HUES64 (cell line): Measurements from ENCODE around the gene SYNGAP1.

Source experiments
- H3K27ac ChIP-seq: 2 replicates; pipeline ENCODE4 v1.7.0; 2013; ENCODE audit warnings: low read depth, low read length, inconsistent platforms
- H3K27me3 ChIP-seq: 2 replicates; pipeline ENCODE4 v1.6.1; 2013; ENCODE audit warnings: mild to moderate bottlenecking, low read length; ENCODE audit not compliant: insufficient read depth
- H3K36me3 ChIP-seq: 2 replicates; pipeline ENCODE4 v1.6.1; 2013; ENCODE audit warnings: mild to moderate bottlenecking, low read length; ENCODE audit not compliant: insufficient read depth
- H3K4me1 ChIP-seq: 2 replicates; pipeline ENCODE4 v1.6.1; 2013; ENCODE audit warnings: mild to moderate bottlenecking, low read length, moderate library complexity; ENCODE audit not compliant: insufficient read depth
- H3K4me3 ChIP-seq: 2 replicates; pipeline ENCODE4 v1.5.1; 2013; ENCODE audit warnings: mild to moderate bottlenecking, low read length, moderate library complexity
- H3K9ac ChIP-seq: 2 replicates; pipeline ENCODE4 v1.6.1; 2013; ENCODE audit warnings: mild to moderate bottlenecking, low read depth, low read length
- H3K9me3 ChIP-seq: 2 replicates; pipeline ENCODE4 v1.6.1; 2013; ENCODE audit warnings: low read depth, low read length; ENCODE audit not compliant: insufficient read depth
- WGBS: fragments of 150-250, 120-280 bp; methylation state at CpG from one replicate; pipeline ENCODE4 v1.1.7; 2013; ENCODE audit warnings: missing lambda C conversion rate; 5-methylcytosine and 5-hydroxymethylcytosine counted together

Gene SYNGAP1

GRCh38 chr6:33433001-33433543 lies 13.2 kb downstream of the SYNGAP1 start:
- Histone ChIP-seq H3K27me3 (no peaks in the 10 kb centered on the region), H3K4me1 (peaks cover 44% of the 10 kb centered on the region), H3K9me3 (no peaks in the 10 kb centered on the region), H3K4me3 (peak overlapping the region; percentile 57), H3K27ac (peak overlapping the region; percentile 100), H3K36me3 (peaks cover 32% of the 10 kb centered on the region), H3K9ac (peak overlapping the region; percentile 33; the same call in 1 of the 2 replicates)
- 64% methylated on average over 1 of the region's 1 CpG for WGBS

DNA sequence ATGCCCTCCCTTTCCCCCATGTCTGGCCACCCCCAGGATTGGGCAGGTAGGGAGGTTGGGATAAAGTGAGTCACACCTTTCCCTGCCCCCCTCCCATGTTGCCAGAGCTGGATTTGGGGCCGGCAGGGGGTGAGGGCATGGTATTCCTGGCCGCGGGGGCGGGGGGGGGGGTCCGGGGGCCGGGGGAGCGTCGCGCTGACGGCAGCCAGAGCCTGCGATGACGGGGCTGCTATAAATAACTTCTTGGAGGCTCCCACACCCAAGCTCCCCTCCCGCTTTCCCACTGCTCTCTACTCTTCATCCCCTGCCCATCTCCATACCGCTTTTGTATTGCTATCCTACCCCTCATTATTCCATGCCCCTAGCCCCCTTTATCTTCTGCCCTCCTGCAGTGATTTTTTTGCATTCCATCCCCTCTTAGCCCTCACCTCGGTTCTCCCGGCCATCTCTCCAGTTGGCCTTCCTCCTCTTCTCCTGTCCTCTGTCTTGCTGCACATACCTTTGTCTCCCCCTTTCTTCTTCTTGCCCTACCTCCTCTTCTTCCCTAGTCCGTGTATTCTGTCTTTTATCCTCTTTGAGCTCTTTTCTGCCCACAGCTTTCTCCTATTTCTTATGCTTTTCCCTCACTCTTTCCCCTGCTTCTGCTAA lies 13.8 kb downstream of the SYNGAP1 start:
- Histone ChIP-seq H3K4me3 (peak overlapping the region; percentile 57), H3K27ac (peak overlapping the region; percentile 100), H3K4me1 (peaks cover 39% of the 10 kb centered on the region), H3K9ac (peak overlapping the region; percentile 33; the same call in 1 of the 2 replicates), H3K36me3 (peaks cover 37% of the 10 kb centered on the region), H3K27me3 (no peaks in the 10 kb centered on the region), H3K9me3 (no peaks in the 10 kb centered on the region)
- 5% methylated on average over 13 of the region's 17 CpGs for WGBS

- Histone ChIP-seq H3K9ac (no peak overlapping the region), H3K27ac (no peak overlapping the region; the same call in 1 of the 2 replicates), H3K4me1 (peaks cover 28% of the 10 kb centered on the region), H3K4me3 (no peak overlapping the region), H3K36me3 (peaks cover 48% of the 10 kb centered on the region), H3K27me3 (no peaks in the 10 kb centered on the region), H3K9me3 (no peaks in the 10 kb centered on the region)
- WGBS = 96% methylated on average over 4 of the region's 4 CpGs
Measured at GRCh38 chr6:33434961-33435360, 15.1 kb downstream of the SYNGAP1 start.

- H3K9ac ChIP-seq = no peak overlapping the region
- no peak overlapping the region for H3K27ac ChIP-seq
- peaks cover 14% of the 10 kb centered on the region for H3K4me1 ChIP-seq
- 95% methylated on average over 18 of the region's 18 CpGs for WGBS
- no peaks in the 10 kb centered on the region for H3K27me3 ChIP-seq
- no peaks in the 10 kb centered on the region for H3K9me3 ChIP-seq
- H3K36me3 ChIP-seq = peaks cover 75% of the 10 kb centered on the region
- no peak overlapping the region for H3K4me3 ChIP-seq
Measured at GRCh38 chr6:33437666-33438065, 17.8 kb downstream of the SYNGAP1 start.

DNA sequence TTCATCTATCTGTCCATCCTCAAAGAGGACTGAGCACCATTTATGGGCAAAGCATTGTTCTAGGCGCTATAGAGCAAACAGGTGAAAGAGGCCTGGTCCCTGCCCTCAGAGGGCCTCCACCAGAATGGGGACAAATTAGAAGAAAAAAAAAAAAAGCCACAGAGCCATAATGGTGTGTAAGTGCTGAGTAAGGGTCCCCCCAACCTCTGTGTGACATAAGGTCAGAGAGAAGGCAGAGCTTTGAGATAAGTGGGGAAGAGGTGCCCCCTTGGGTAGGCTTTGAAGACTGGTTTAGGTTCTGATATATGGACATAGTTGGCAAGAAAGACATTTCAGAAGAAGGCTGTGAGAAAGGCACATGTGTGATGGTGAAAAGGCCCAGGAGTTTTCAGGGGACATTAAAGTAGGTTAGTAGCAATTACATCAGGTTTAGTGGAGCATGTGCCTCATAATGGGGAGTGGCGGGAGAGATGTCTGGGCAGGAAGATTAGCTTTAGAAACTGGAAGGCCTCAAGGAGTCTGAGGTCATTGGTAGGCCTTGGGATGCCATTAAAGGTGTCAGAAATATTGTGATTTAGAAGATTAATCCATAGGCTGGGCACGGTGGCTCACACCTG lies 19.2 kb downstream of the SYNGAP1 start:
- Histone ChIP-seq H3K4me3 (no peak overlapping the region), H3K9ac (no peak overlapping the region), H3K27me3 (no peaks in the 10 kb centered on the region), H3K36me3 (peaks cover 86% of the 10 kb centered on the region), H3K9me3 (no peaks in the 10 kb centered on the region), H3K4me1 (peaks cover 2% of the 10 kb centered on the region), H3K27ac (no peak overlapping the region)
- WGBS = 94% methylated on average over 3 of the region's 3 CpGs

DNA sequence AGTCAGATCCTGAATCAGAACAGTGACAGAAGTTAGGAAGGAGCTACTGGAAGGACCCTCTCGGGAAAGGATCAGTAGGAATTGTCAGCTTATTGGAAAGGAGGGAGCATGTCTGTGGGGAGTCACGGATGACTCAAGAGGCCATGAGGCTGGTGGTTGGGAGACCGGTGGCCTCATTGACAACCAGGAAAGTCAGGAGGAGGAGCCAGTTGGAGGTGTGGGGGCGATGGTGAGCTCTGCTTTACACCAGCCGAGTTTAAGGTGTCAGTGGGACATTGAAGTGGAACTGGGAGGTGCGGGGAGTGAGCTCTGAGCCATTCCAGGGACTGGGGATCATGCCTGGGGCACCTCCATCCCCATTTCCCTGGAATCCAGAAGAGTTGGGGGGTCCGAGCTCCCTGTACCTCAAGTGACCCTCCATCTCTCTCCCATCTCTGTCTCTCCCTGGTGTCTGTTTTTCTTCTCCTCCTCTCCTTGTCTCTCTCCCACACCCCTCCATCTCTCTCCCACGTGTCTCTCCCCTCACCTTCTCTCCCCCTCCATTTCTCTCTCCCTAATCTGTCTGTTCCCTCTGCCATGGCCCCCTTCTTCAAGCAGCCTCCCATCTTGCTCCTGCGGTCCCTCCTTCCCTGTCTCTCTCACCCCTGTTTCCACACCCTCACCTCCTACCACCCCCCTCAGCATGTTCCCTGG lies 20.2 kb downstream of the SYNGAP1 start:
- WGBS = 79% methylated on average over 9 of the region's 9 CpGs
- Histone ChIP-seq H3K9me3 (no peaks in the 10 kb centered on the region), H3K36me3 (peaks cover 93% of the 10 kb centered on the region), H3K4me1 (no peaks in the 10 kb centered on the region), H3K27ac (no peak overlapping the region), H3K9ac (no peak overlapping the region), H3K27me3 (no peaks in the 10 kb centered on the region), H3K4me3 (no peak overlapping the region)

DNA sequence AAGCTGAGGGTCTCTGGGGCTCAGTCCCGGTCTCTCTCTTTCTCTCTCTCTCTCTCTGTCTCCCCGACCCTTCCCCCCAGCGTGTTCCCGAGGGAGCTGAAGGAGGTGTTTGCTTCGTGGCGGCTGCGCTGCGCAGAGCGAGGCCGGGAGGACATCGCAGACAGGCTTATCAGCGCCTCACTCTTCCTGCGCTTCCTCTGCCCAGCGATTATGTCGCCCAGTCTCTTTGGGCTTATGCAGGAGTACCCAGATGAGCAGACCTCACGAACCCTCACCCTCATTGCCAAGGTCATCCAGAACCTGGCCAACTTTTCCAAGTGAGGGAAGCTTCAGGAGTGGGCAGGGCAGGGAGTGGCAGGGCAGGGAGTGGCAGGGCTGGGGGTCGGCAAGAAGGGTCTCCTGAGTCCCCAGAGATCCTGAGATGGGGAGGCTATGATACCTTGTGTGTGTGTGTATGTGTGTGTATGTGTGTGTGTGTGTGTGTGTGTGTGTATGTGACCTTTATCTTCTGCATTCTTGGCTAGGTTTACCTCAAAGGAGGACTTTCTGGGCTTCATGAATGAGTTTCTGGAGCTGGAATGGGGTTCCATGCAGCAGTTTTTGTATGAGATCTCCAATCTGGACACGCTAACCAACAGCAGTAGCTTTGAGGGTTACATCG lies 20.9 kb downstream of the SYNGAP1 start:
- peaks cover 93% of the 10 kb centered on the region for H3K36me3 ChIP-seq

DNA sequence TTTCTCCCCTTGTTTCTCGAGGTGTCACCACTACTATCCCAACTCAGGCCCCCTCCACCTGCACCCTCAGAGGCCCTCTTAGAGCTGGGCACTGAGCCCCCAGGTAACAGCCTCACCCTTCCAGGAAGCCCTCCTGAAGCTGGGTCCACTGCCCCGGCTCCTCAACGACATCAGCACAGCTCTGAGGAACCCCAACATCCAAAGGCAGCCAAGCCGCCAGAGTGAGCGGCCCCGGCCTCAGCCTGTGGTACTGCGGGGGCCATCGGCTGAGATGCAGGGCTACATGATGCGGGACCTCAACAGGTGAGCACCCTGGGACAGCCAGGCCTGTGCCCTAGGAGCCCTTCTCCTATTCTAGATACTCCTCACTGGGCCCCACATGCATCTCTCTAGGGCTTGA lies 21.6 kb downstream of the SYNGAP1 start:
- H3K27me3 ChIP-seq = no peaks in the 10 kb centered on the region
- no peak overlapping the region for H3K27ac ChIP-seq
- peaks cover 94% of the 10 kb centered on the region for H3K36me3 ChIP-seq
- no peak overlapping the region for H3K4me3 ChIP-seq
- H3K9me3 ChIP-seq = no peaks in the 10 kb centered on the region
- no peak overlapping the region for H3K9ac ChIP-seq
- 97% methylated on average over 9 of the region's 9 CpGs for WGBS
- no peaks in the 10 kb centered on the region for H3K4me1 ChIP-seq

More for the DNA sequence above, 20.9 kb downstream of the SYNGAP1 start:
- no peak overlapping the region for H3K9ac ChIP-seq
- WGBS = 91% methylated on average over 19 of the region's 19 CpGs
- H3K27me3 ChIP-seq = no peaks in the 10 kb centered on the region
- H3K9me3 ChIP-seq = no peaks in the 10 kb centered on the region
- no peak overlapping the region for H3K27ac ChIP-seq
- H3K4me3 ChIP-seq = no peak overlapping the region
- no peaks in the 10 kb centered on the region for H3K4me1 ChIP-seq

GRCh38 chr6:33442283-33442682 lies 22.4 kb downstream of the SYNGAP1 start:
- no peak overlapping the region for H3K9ac ChIP-seq
- peaks cover 94% of the 10 kb centered on the region for H3K36me3 ChIP-seq
- no peaks in the 10 kb centered on the region for H3K27me3 ChIP-seq
- no peaks in the 10 kb centered on the region for H3K4me1 ChIP-seq
- H3K4me3 ChIP-seq = no peak overlapping the region
- H3K9me3 ChIP-seq = no peaks in the 10 kb centered on the region
- 89% methylated on average over 8 of the region's 8 CpGs for WGBS
- no peak overlapping the region for H3K27ac ChIP-seq

- Histone ChIP-seq H3K27ac (no peak overlapping the region), H3K9ac (no peak overlapping the region), H3K4me3 (no peak overlapping the region), H3K4me1 (no peaks in the 10 kb centered on the region), H3K36me3 (peaks cover 95% of the 10 kb centered on the region), H3K27me3 (no peaks in the 10 kb centered on the region), H3K9me3 (no peaks in the 10 kb centered on the region)
- WGBS = 96% methylated on average over 17 of the region's 17 CpGs
Measured at GRCh38 chr6:33443025-33443424, 23.2 kb downstream of the SYNGAP1 start.
